DOHH2 (cell line): ENCODE data around the gene LPAR1.

Source experiments
- H3F3A ChIP-seq: fragments of 200-600 bp; sonication (generic), shearing (Covaris generic); 2 replicates; pipeline ENCODE4 v1.6.0; 2016; ENCODE audit warnings: antibody characterized with exemption, mild to moderate bottlenecking; ENCODE audit not compliant: control insufficient read depth, insufficient read depth
- H3K27ac ChIP-seq: fragments of 200-600 bp; sonication (generic); 2 replicates; pipeline ENCODE4 v1.5.1; 2014; ENCODE audit warnings: low read depth, mild to moderate bottlenecking, low read length, moderate library complexity
- H3K27me3 ChIP-seq: fragments of 200-600 bp; sonication (generic); 2 replicates; pipeline ENCODE4 v1.6.1; 2014; ENCODE audit warnings: mild to moderate bottlenecking, low read length, mixed read lengths; ENCODE audit not compliant: control insufficient read depth
- H3K36me3 ChIP-seq: fragments of 200-600 bp; sonication (generic); 2 replicates; pipeline ENCODE4 v1.6.1; 2014; ENCODE audit warnings: mild to moderate bottlenecking, low read length, moderate library complexity, mixed read lengths; ENCODE audit not compliant: control insufficient read depth
- H3K4me1 ChIP-seq: fragments of 200-600 bp; sonication (generic); 2 replicates; pipeline ENCODE4 v1.6.1; 2014; ENCODE audit warnings: mild to moderate bottlenecking, low read length, mixed read lengths; ENCODE audit not compliant: control insufficient read depth
- H3K4me2 ChIP-seq: fragments of 200-600 bp; sonication (generic); 2 replicates; pipeline ENCODE4 v1.6.0; 2014; ENCODE audit warnings: mild to moderate bottlenecking, low read length, moderate library complexity
- H3K4me3 ChIP-seq: fragments of 200-600 bp; sonication (generic); 2 replicates; pipeline ENCODE4 v1.5.1; 2014; ENCODE audit warnings: mild to moderate bottlenecking, low read length, mixed read lengths
- H3K79me2 ChIP-seq: fragments of 200-600 bp; sonication (generic); 2 replicates; pipeline ENCODE4 v1.6.1; 2014; ENCODE audit warnings: mild to moderate bottlenecking, low read length, mixed read lengths; ENCODE audit not compliant: control insufficient read depth
- H3K9me2 ChIP-seq: fragments of 200-600 bp; sonication (generic); replicated peaks from 2 replicates; pipeline ENCODE4 v1.6.1; 2014; ENCODE audit warnings: mild to moderate bottlenecking, low read length, mixed read lengths; ENCODE audit not compliant: control insufficient read depth
- H3K9me3 ChIP-seq: fragments of 200-600 bp; sonication (generic); 2 replicates; pipeline ENCODE4 v1.6.1; 2014; ENCODE audit warnings: antibody characterized with exemption, low read length, mixed read lengths; ENCODE audit not compliant: control insufficient read depth, insufficient read depth
- H4K20me1 ChIP-seq: fragments of 200-600 bp; sonication (generic); 2 replicates; pipeline ENCODE4 v1.6.0; 2014; ENCODE audit warnings: low read depth, mild to moderate bottlenecking, antibody characterized with exemption, low read length, moderate library complexity; ENCODE audit not compliant: control insufficient read depth, insufficient read depth
- CTCF ChIP-seq: fragments of 200-600 bp; sonication (generic); IDR thresholded peaks from one replicate; pipeline ENCODE4 v1.5.1; 2014; ENCODE audit warnings: antibody characterized with exemption, mild to moderate bottlenecking, low read depth, low read length; ENCODE audit not compliant: poor library complexity, severe bottlenecking
- EZH2phosphoT487 ChIP-seq: fragments of 200-600 bp; sonication (generic); IDR thresholded peaks from 2 replicates; pipeline ENCODE4 v1.6.1; 2017; ENCODE audit warnings: borderline replicate concordance, mild to moderate bottlenecking, antibody characterized with exemption, low read length, moderate library complexity, mixed read lengths

LPAR1 gene

DNA sequence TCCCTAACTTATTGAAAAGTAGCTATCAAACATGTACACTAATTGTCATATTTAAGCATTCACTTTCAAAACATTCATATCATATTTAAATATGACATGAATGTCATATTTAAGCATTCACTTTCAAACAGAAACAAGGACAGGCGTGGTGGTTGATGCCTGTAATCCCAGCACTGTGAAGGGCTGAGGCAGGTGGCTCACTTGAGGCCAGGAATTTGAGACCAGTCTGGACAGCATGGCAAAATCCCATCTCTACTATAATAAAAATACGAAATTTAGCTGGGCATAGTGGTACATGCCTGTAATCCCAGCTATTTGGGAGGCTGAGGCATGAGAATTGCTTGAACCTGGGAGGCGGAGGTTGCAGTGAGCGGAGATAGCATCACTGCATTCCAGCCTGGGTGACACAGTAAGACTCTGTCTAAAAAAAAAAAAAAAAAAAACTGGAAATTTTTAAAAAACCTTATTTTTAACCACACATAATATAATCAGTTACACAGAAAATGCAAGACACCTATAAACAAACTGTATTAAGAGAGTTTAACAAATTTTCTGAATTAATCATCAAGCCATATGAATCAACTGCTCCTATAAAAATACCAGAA, 88.1 kb downstream of the LPAR1 start:
- Histone ChIP-seq H3F3A (no peaks in the 10 kb centered on the region), H3K27me3 (no peaks in the 10 kb centered on the region), H3K9me2 (no peaks in the 10 kb centered on the region), H4K20me1 (no peaks in the 10 kb centered on the region), H3K4me2 (no peak overlapping the region), H3K36me3 (no peaks in the 10 kb centered on the region), H3K9me3 (no peaks in the 10 kb centered on the region), H3K4me1 (peaks cover 9% of the 10 kb centered on the region), H3K79me2 (no peaks in the 10 kb centered on the region), H3K27ac (no peak overlapping the region), H3K4me3 (no peak overlapping the region)
- TF ChIP-seq CTCF = no peak
- no peak for TF ChIP-seq EZH2phosphoT487

DNA sequence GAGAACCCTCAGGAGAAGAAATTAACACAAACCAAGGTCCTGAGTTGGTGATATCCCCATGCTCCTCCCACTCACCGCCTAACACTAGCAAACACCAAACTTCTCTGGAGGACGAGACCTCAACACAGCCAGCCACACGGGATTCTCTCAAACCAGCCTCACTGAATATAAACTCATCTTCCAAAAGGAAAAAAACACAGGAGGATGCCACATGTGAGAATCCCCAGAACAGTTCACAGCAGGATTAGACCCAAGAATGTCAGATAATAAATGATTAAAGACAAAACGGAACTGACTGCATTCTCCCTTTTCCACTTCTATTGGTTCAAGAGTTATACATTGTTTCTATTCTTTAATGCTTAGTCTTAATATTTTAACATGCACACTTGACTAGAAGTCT, 89.2 kb downstream of the LPAR1 start:
- H3K36me3 ChIP-seq = no peaks in the 10 kb centered on the region
- H3K79me2 ChIP-seq = no peaks in the 10 kb centered on the region
- H3K27ac ChIP-seq = no peak overlapping the region
- no peaks in the 10 kb centered on the region for H3K9me2 ChIP-seq
- H3F3A ChIP-seq = no peaks in the 10 kb centered on the region
- no peaks in the 10 kb centered on the region for H4K20me1 ChIP-seq
- no peak for TF ChIP-seq CTCF
- no peak overlapping the region for H3K4me3 ChIP-seq
- no peaks in the 10 kb centered on the region for H3K4me1 ChIP-seq
- H3K27me3 ChIP-seq = no peaks in the 10 kb centered on the region
- H3K4me2 ChIP-seq = no peak overlapping the region
- H3K9me3 ChIP-seq = no peaks in the 10 kb centered on the region

- H3K9me3 ChIP-seq = no peaks in the 10 kb centered on the region
- H3K36me3 ChIP-seq = no peaks in the 10 kb centered on the region
- no peak overlapping the region for H3K4me3 ChIP-seq
- H3K27ac ChIP-seq = no peak overlapping the region
- TF ChIP-seq EZH2phosphoT487 = no peak
- TF ChIP-seq CTCF = no peak
- H3K9me2 ChIP-seq = no peaks in the 10 kb centered on the region
- H3K79me2 ChIP-seq = no peaks in the 10 kb centered on the region
- H3K4me2 ChIP-seq = no peak overlapping the region
- H4K20me1 ChIP-seq = no peaks in the 10 kb centered on the region
- no peaks in the 10 kb centered on the region for H3K4me1 ChIP-seq
- H3F3A ChIP-seq = no peaks in the 10 kb centered on the region
- no peaks in the 10 kb centered on the region for H3K27me3 ChIP-seq
These were observed 90.7 kb downstream of the LPAR1 start for GRCh38 chr9:110947491-110948044.
